HG02763 (cell line): ENCODE data around the gene ANKRD18B.
"Not testable (repeated sequence)": the region's sequence is repeated elsewhere in the genome, so short reads cannot be mapped to it uniquely, and the experiment has no call there.

Source experiments
- ATAC-seq: cut with Tn5 transposase; IDR thresholded peaks from one replicate; pipeline ENCODE4 v1.9.1; 2021; ENCODE audit warnings: mild to moderate bottlenecking, moderate library complexity; ENCODE audit not compliant: unreplicated experiment

The ANKRD18B gene

DNA sequence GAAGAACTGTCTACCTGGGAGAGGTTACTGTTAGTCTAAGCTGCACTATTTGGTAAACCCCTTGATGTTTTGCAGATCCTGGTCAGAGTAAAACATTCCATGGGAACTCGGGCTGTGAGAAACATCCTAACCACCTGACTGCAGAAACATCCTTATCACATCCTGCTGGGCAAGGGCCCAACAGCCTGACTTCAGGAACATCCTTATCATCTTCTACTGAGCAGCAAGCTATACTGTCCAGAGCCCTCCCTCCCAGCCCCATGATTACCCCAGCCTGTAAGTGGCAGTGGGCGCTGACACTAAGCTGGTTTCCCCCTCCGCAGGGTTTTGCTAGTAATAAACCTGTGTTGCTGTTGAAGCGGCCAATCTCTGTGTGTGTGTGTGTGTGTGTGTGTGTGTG lies 80.9 kb downstream of the ANKRD18B start:
- ATAC-seq: not testable (repeated sequence)

DNA sequence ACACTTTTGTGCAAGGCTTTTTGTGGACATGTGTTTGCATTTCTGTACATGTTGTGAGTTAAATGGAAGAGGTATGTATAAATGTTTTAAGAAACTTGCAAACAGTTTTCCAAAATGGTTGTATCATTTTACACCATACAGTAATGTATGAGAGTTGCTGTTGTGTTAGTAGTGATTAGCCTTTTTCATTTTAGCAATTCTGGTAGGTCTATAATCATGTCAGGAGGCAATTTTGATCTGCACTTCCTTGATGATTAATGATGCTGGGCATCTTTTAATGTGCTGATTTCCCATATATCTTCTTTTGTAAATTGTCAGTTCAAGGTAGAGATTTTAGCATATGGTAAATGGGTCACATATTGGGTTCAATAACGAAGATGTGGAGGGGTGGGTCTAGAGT lies 87.3 kb downstream of the ANKRD18B start:
- no peak for ATAC-seq

DNA sequence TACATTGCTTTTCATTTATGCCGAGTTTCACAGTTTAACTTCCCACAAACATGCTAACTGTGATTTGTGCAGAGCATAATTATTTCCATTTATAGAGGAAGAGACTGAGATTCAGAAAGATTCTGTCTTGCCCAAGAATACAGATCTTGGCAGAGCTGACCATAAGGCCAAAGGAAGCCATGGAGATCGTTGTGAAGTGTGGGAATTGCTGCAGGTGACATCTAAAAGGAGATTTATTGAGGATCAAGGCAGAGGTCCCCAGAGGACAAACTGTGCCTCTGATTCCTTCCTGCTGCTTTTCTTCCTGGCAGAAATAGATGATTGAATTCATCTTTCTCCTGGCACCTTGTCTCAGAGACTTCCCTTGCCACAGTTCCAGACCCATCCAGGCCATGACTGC lies 88.4 kb downstream of the ANKRD18B start:
- not testable (repeated sequence) for ATAC-seq

DNA sequence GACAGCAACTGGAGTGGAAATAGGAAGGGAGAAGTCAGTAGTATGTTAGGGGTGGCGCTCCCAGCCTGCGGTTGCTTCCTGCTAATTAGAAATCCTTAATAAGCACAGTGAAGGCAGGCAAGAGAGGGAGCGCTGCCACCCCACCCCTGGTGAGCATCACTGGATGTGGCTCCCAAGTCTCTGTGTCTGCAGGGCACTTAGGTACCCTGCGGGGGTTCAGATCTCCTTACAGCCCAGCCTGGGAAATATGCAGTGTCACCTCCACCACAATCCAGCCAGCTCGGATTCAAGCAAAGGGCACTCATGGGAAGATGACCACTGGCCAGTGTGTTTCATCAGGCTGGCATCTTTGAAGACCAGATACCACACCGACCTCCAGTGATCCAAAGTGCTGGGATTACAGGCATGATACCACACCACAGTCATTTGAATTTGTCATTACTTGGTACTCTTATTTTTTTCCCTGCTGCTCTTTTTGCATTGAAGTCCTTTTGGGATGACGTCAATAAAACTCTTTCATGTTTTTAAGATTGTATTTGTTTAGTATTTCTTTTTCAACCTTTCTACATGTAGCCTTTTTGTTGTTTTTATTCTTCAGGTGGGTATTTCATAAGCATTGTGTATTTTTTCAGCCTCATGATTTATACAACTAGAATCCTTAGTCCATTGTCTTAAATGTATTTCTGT lies 90.1 kb downstream of the ANKRD18B start:
- no peak for ATAC-seq

DNA sequence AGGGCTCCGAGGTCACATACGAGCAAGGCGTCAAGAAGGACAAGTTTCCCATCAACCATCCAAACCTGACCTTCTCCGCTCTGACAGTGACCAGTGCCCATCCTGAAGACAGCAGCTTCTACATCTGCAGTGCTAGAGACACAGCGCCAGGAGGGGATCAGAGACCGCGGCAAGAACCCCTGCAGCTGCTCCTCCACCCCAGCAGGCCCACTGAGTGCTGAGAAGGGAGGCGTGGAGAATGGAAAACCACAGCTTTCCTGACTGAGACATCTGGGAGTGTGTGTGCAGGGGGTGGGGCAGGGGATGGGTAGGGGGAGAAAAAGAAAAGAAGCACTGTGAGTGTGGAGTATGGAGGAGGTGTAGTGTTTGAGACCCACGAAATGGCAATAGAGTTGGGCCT lies 94.3 kb downstream of the ANKRD18B start:
- ATAC-seq: not testable (repeated sequence)

DNA sequence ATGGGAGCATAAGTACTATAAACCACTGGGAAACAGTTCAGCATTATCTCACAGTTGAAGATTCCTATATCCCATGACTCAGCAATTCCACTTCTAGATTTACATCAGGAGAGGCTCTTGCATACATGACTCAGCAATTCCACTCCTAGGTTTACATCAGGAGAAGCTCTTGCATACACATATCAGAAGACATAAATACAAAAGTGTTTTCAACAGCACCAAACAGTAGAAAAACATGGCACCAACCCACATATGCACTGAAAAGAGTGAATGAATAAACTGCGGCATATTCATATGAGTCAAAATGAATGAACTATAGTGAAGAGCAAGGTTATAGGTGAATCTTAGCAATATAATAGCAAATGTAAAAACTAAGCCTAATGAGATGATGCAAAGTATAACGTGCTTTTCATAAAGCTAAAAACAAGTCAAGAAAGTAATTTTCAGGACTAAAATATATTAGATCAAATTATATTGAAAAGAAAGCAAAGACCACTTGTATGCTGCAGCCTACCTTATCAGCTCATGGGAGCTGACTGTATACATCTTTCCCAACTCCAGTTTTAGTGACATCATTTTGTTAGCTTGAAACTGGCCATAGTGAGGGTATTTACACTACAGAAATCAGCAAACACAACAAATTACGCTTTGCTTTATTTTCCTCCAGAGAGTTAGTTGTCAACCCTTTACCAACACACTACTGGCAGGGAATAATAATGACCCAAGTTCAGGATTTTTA lies 95.8 kb downstream of the ANKRD18B start:
- ATAC-seq: no peak

DNA sequence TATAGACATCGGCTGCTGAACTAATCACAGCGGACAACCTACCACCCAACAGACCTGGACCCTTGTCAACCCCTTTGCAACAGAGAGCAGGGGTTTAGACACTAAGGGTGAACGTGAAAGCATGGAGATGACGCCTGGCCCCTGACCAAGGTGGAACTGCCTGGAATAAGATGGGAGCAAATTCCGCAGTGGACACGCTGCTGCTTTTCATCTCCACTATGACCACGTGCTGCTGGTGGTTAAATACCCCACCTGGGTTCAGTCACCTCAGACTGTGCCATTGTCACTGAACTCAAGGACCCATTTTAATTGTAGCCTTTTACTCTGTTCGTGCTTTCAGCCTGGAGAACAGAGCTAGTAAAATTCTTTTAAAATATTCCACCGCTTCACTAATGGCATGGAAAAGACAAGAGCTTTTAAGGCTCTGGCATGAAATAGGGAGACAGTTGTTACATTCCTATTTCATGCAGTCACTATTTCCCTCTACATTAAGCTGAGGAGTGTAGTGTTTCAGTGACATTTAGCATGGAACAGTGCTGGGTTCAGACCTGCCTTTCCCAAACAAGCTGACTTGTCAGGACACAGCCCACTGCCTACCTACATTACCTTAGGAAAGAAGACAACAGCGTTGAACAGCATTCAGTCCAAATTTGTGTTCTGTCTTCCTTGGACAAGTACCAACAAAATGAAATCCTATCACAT lies 96.8 kb downstream of the ANKRD18B start:
- no peak for ATAC-seq
